ENCODE data around the gene USP34. TPM values are rescaled to one million over a fixed set of nuclear protein-coding genes. Genes with fewer than 3 reads are reported as not detected.

The USP34 gene
- total RNA-seq, 1 experiment from 2014 or later, result 101 TPM

- intact Hi-C loops (cut with micrococcal nuclease), result no loop called here
- Mint-ChIP-seq H3K9me3 (ENCODE audit: unreplicated experiment) (no peaks in the 10 kb centered on the region), H3K36me3 (ENCODE audit: insufficient read depth, unreplicated experiment) (peaks cover 67% of the 10 kb centered on the region), H3K4me1 (ENCODE audit: insufficient read depth, unreplicated experiment) (no peaks in the 10 kb centered on the region), H3K27ac (ENCODE audit: low read depth, unreplicated experiment) (no peak within 1 kb of the TSS), H3K4me3 (ENCODE audit: unreplicated experiment) (no peak within 1 kb of the TSS), H3K27me3 (ENCODE audit: insufficient read depth, unreplicated experiment) (no peaks in the 10 kb centered on the region)
- CTCF ChIA-PET, result no interaction called here
- no peak for DNase-seq (ENCODE audit: unreplicated experiment)
- POLR2A ChIA-PET, result interaction anchor here (0.6 to 1.3 kb wide), 4 partner anchors 9 to 97 kb away, joined by 3 to 5 read pairs (median 3); no protein-coding TSS in a partner anchor
- no peak for TF ChIP-seq CTCF (IDR thresholded peaks at IDR 0.05; ENCODE audit: unreplicated experiment)
- BruUV-seq (replicated peaks), result no TSS peak
Observed at GRCh38 chr2:61161888-61162287, 309.0 kb downstream of the USP34 start, which contains the start of gene C2orf74. Gene C2orf74 (plus strand): TSS chr2:61162188. CDS start chr2:61162515, 327 bp downstream.

- Mint-ChIP-seq H3K4me1 (ENCODE audit: insufficient read depth, unreplicated experiment) (no peaks in the 10 kb centered on the region), H3K27me3 (ENCODE audit: insufficient read depth, unreplicated experiment) (no peaks in the 10 kb centered on the region), H3K36me3 (ENCODE audit: insufficient read depth, unreplicated experiment) (peaks cover 48% of the 10 kb centered on the region), H3K4me3 (ENCODE audit: unreplicated experiment) (no peak overlapping the region), H3K27ac (ENCODE audit: low read depth, unreplicated experiment) (no peak overlapping the region), H3K9me3 (ENCODE audit: unreplicated experiment) (no peaks in the 10 kb centered on the region)
- no TSS peak for BruUV-seq (replicated peaks)
- intact Hi-C loops (cut with micrococcal nuclease), result no loop called here
- ChIA-PET CTCF (no interaction called here), POLR2A (interaction anchor here (0.6 to 1.2 kb wide), 3 partner anchors 14 to 21 kb away, joined by 3 to 4 read pairs (median 3); no protein-coding TSS in a partner anchor)
- no peak for TF ChIP-seq CTCF (IDR thresholded peaks at IDR 0.05; ENCODE audit: unreplicated experiment)
- no peak for DNase-seq (ENCODE audit: unreplicated experiment)
Observed at GRCh38 chr2:61158356-61158955, 312.4 kb downstream of the USP34 start.

- H3K27me3 Mint-ChIP-seq (ENCODE audit: insufficient read depth, unreplicated experiment), result no peaks in the 10 kb centered on the region
- BruUV-seq (replicated peaks), result no TSS peak
- no peak for DNase-seq (ENCODE audit: unreplicated experiment)
- H3K4me3 Mint-ChIP-seq (ENCODE audit: unreplicated experiment), result no peak overlapping the region
- peaks cover 39% of the 10 kb centered on the region for H3K36me3 Mint-ChIP-seq (ENCODE audit: insufficient read depth, unreplicated experiment)
- H3K4me1 Mint-ChIP-seq (ENCODE audit: insufficient read depth, unreplicated experiment), result no peaks in the 10 kb centered on the region
- no peaks in the 10 kb centered on the region for H3K9me3 Mint-ChIP-seq (ENCODE audit: unreplicated experiment)
- POLR2A ChIA-PET, result interaction anchor here (1.2 kb wide), 1 partner anchor 13 kb away, joined by 4 read pairs; no protein-coding TSS in a partner anchor
- intact Hi-C loops (cut with micrococcal nuclease), result no loop called here
- CTCF ChIA-PET, result no interaction called here
- no peak overlapping the region for H3K27ac Mint-ChIP-seq (ENCODE audit: low read depth, unreplicated experiment)
- TF ChIP-seq CTCF (IDR thresholded peaks at IDR 0.05; ENCODE audit: unreplicated experiment), result no peak
Observed at GRCh38 chr2:61157371-61158003, 313.4 kb downstream of the USP34 start.

GRCh38 chr2:61151436-61151835, 319.5 kb downstream of the USP34 start:
- peak; percentile 38 for DNase-seq (ENCODE audit: unreplicated experiment)
- TF ChIP-seq CTCF (IDR thresholded peaks at IDR 0.05; ENCODE audit: unreplicated experiment), result no peak
- Mint-ChIP-seq H3K27ac (ENCODE audit: low read depth, unreplicated experiment) (no peak overlapping the region), H3K36me3 (ENCODE audit: insufficient read depth, unreplicated experiment) (peaks cover 36% of the 10 kb centered on the region), H3K27me3 (ENCODE audit: insufficient read depth, unreplicated experiment) (no peaks in the 10 kb centered on the region), H3K9me3 (ENCODE audit: unreplicated experiment) (no peaks in the 10 kb centered on the region), H3K4me1 (ENCODE audit: insufficient read depth, unreplicated experiment) (no peaks in the 10 kb centered on the region), H3K4me3 (ENCODE audit: unreplicated experiment) (no peak overlapping the region)
- BruUV-seq (replicated peaks), result no TSS peak
- intact Hi-C loops (cut with micrococcal nuclease), result no loop called here
- POLR2A ChIA-PET, result no interaction called here
- CTCF ChIA-PET, result no interaction called here

Data from MCF 10A (cell line).